Right atrium auricular region (tissue), 2 donors: ENCODE measurements around the gene TBKBP1. TPM values are rescaled to one million over a fixed set of nuclear protein-coding genes. Genes with fewer than 3 reads are reported as not detected.

Source experiments
- DNase-seq: peaks from one replicate; pipeline ENCODE4 v3.0.0-alpha.2; 2019; ENCODE audit warnings: low spot score
- H3K27ac ChIP-seq, 2 donors: fragments of 200-600 bp; sonication (generic); 1 replicate in 1 of 2; 2 replicates in 1 of 2; pipeline ENCODE4 v1.5.1; 2016 to 2019
- H3K27me3 ChIP-seq, 2 donors: fragments of 200-600 bp; sonication (generic); one replicate each; pipeline versions ENCODE4 v1.5.1 to v1.6.0; 2017 to 2019
- H3K36me3 ChIP-seq: fragments of 200-600 bp; sonication (generic); one replicate; pipeline ENCODE4 v1.5.1; 2016
- H3K4me1 ChIP-seq, 2 donors: fragments of 200-600 bp; sonication (generic); one replicate each; pipeline versions ENCODE4 v1.5.1 to v1.6.0; 2017 to 2019
- H3K4me3 ChIP-seq, 2 donors: fragments of 200-600 bp; sonication (generic); 1 replicate in 1 of 2; 2 replicates in 1 of 2; pipeline ENCODE4 v1.5.1; 2017 to 2019; ENCODE audit warnings: mild to moderate bottlenecking in 1 of 2, moderate library complexity in 1 of 2
- H3K9me3 ChIP-seq, 2 donors: fragments of 200-600 bp; sonication (generic); one replicate each; pipeline ENCODE4 v1.5.1; 2019
- total RNA-seq, 2 donors: library from RNA; depleted of rRNA; stranded (reverse); fragments of >200 nt; gene quantifications; one replicate each; pipeline ENCODE4 v1.1.0, GENCODE V29; 2016
- TF ChIP-seq, protein P1 (sequence below), 2 donors: fragments of 200-600 bp; sonication (generic); IDR thresholded peaks; one replicate each; pipeline ENCODE4 v1.5.1; 2019; ENCODE audit warnings: antibody characterized with exemption in 2 of 2

The TBKBP1 gene
- total RNA-seq, 2 donors from 2014 or later, result 10.9 to 13.7 TPM

DNA sequence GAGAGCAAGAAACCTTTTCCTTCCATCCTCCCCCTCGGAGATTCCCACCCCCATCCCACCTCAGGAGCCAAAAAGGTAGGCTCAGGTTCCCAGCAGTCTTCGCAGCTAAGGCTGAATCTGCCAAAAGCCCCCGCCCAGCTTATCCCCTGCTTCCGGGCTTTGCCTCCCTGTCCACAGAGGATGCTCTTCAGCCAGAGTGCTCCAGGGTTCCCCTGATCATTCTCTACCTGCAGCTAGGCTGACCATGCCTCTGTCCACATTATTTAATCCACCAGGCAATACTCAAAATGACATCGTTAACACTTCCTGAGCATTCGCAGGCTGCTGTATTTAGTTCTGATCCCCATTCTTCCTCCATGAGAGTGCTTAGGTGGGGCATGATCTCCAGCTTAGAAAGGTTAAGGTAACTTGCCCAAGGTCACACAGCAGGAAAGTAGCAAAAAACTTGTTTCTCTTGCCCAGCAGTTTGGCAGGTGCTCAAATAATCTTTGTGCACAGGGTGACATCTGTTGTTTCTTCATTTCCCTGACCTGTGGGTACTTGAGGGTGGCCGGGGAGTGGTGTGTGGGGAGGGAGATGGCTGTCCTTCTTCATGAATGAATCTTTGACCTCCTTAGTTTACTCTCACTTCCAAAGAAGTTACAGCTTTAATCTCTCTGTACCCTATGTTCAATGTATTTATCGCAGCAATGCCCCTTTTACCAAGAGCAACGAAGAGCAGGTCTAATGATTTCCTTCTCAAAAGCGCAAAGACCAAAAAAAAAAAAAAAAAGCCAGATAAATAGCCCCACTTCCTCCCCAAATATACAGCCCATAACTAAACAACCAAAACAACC is 848 bp upstream of the TBKBP1 start:
- H3K4me1 ChIP-seq, result peaks cover 0 to 33% of the 10 kb centered on the region in 2 donors
- no peaks in the 10 kb centered on the region for H3K36me3 ChIP-seq
- H3K27ac ChIP-seq, result peak overlapping the region; percentile 95 to 96
- DNase-seq, result no peak
- H3K4me3 ChIP-seq, result peak overlapping the region; percentile 65 to 95
- no peaks in the 10 kb centered on the region for H3K27me3 ChIP-seq
- TF ChIP-seq, protein P1, sequence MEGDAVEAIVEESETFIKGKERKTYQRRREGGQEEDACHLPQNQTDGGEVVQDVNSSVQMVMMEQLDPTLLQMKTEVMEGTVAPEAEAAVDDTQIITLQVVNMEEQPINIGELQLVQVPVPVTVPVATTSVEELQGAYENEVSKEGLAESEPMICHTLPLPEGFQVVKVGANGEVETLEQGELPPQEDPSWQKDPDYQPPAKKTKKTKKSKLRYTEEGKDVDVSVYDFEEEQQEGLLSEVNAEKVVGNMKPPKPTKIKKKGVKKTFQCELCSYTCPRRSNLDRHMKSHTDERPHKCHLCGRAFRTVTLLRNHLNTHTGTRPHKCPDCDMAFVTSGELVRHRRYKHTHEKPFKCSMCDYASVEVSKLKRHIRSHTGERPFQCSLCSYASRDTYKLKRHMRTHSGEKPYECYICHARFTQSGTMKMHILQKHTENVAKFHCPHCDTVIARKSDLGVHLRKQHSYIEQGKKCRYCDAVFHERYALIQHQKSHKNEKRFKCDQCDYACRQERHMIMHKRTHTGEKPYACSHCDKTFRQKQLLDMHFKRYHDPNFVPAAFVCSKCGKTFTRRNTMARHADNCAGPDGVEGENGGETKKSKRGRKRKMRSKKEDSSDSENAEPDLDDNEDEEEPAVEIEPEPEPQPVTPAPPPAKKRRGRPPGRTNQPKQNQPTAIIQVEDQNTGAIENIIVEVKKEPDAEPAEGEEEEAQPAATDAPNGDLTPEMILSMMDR (IDR thresholded peaks at IDR 0.05), result no peak
- no peaks in the 10 kb centered on the region for H3K9me3 ChIP-seq

DNA sequence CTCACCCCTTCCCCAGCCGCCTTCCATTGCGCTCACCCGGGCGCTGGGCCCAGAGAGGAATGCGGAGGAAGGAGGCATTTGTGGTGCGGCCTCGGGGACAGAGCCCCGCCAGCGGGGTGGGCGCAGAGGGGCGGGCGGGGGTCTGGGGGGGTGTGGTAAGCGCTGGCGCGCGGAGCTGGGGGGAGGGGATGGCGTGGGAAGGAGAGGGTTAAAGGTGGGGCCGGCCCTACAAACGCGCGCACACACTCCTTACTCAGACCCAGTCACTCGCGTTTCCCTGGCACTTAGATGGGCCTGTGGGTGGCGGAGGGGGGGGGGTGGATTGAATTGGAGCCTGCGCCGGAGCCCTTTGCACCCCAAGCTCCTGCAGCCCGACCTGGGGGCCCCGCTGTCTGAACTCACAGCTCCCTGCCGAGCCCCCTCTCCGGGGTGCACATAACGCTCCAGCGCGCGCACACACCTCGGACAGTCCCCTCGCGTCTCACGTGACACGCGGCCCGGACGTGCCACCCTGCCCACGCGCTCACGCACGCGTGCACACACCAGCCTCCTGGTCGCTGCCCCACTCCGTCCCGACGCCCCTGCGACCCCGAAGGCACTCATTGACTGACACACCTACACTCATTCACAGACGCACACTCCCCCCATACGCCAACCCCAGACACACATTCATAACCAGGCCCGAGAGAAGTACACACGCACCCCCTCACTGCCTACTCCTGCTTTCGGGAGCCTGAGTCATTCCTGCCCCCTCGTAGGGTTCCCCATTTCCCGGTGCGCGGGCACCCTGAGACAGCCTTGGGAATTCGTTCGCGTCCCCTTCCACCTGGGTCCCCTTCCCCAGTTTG is 844 bp downstream of the TBKBP1 start:
- no peak for DNase-seq
- Histone ChIP-seq H3K27me3 (no peaks in the 10 kb centered on the region), H3K9me3 (no peaks in the 10 kb centered on the region), H3K4me1 (peaks cover 0 to 33% of the 10 kb centered on the region in 2 donors), H3K4me3 (peak overlapping the region; percentile 65 to 95), H3K27ac (peak overlapping the region; percentile 95 to 96), H3K36me3 (peaks cover 8% of the 10 kb centered on the region)
- TF ChIP-seq, protein P1 (IDR thresholded peaks at IDR 0.05), result no peak

DNA sequence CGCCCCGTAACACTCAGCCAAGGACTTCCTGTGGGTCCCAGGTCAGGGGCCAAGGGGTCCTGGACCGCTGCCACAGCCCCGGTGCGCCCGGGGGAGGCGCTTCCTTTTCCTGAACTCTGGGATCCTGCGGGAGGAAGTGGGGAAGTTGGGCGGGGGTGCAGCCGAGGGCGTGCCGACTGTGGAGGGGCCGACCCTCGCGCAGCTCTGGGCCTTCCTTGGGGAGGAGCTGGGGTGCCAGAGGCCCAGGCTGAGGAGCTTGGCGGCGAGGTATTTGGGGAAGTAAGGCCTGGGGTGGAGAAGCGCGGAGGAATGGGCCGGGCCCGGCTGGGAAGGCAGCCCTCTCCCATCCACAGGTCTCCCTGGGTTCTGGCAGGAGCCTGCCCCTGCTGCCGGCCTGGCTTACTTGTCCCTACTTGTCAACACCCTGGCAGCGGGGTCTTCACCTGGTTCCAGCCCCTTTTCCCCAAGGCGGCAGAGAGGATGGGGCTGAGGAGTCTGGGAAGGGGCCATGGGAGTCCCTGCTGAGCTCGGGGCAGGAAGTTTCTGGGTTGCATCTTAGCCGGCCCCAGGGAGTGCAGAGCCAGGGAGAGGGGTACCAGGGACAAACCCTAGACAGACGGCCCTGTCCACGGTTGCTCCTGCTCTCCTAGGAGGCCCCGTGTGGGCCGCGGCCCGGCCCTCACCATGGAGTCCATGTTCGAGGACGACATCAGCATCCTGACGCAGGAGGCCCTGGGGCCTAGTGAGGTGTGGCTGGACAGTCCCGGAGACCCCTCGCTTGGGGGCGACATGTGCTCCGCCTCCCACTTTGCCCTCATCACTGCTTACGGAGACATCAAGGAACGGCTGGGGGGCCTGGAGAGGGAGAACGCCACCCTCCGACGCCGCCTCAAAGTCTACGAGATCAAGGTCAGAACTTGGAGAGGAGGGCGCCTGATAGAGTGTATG is 1.7 kb downstream of the TBKBP1 start:
- TF ChIP-seq, protein P1 (IDR thresholded peaks at IDR 0.05), result no peak
- peak overlapping the region; percentile 65 to 95 for H3K4me3 ChIP-seq
- peak; percentile 76 for DNase-seq
- H3K36me3 ChIP-seq, result peaks cover 14% of the 10 kb centered on the region
- H3K9me3 ChIP-seq, result no peaks in the 10 kb centered on the region
- peak overlapping the region; percentile 95 to 96 for H3K27ac ChIP-seq
- H3K4me1 ChIP-seq, result peaks cover 0 to 33% of the 10 kb centered on the region in 2 donors
- H3K27me3 ChIP-seq, result no peaks in the 10 kb centered on the region

DNA sequence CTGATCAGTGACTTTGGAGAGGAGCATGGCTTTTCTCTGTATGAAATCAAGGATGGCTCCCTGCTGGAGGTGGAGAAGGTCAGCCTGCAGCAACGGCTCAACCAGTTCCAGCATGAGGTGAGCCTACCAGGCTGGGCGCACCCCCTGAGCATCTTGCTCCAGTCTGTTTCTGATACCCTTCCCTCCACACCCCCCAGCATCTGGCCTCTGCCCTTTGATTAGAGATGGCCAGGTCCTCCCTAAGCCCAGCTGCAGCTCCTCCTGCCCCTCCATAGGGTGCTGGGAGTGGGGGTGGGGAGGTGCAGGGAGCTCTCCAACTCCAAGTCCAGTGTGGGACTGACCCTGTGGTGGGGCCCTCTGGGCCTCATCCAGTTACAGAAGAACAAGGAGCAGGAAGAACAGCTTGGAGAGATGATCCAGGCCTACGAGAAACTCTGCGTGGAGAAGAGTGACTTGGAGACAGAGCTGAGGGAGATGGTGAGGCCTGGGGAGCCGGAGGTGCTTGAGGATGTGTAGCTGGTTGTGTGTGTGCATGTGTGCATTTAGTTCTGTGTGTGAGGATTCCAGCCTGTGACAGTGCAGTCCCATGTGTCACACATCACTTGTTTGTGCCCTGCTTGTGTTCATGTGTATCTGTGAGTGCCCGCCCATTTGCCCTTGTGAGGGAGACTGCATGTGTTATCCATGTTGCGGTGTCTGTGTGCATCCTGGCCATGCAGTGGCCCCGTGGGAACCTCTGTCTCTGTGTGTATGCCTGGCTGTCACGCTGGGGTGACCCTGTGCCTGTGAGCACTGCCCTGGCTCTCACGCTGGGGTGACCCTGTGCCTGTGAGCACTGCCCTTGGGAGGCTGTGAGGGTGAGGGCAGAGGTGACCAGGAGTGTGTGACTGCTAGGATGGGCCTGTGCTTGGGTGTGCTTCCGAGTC is 3.0 kb downstream of the TBKBP1 start:
- no peak for DNase-seq
- no peak overlapping the region for H3K4me3 ChIP-seq
- peaks cover 0 to 33% of the 10 kb centered on the region in 2 donors for H3K4me1 ChIP-seq

More for the DNA sequence above, 3.0 kb downstream of the TBKBP1 start:
- no peak overlapping the region for H3K27ac ChIP-seq
- no peaks in the 10 kb centered on the region for H3K9me3 ChIP-seq
- TF ChIP-seq, protein P1 (IDR thresholded peaks at IDR 0.05), result no peak
- H3K36me3 ChIP-seq, result peaks cover 18% of the 10 kb centered on the region
- no peaks in the 10 kb centered on the region for H3K27me3 ChIP-seq
